H1 (cell line): ENCODE results near the gene PPP1R3F. TPM values are rescaled to one million over a fixed set of nuclear protein-coding genes. Genes with fewer than 3 reads are reported as not detected.

Experiments used
- BACH1 ChIP-seq: IDR thresholded peaks from 2 replicates; pipeline ENCODE4 v1.6.1; 2012; ENCODE audit warnings: low read length, improper control_type of control experiment
- FOSL1 ChIP-seq: IDR thresholded peaks from 2 replicates; pipeline ENCODE4 v1.6.1; 2011; ENCODE audit warnings: mild to moderate bottlenecking, low read depth, low read length, moderate library complexity; ENCODE audit not compliant: insufficient read depth
- SAP30 ChIP-seq: fragments of 300-600 bp; sonication (generic); IDR thresholded peaks from 2 replicates; pipeline ENCODE4 v1.7.1; 2012; ENCODE audit warnings: low read length, moderate library complexity, mild to moderate bottlenecking, inconsistent platforms; ENCODE audit not compliant: insufficient read depth, insufficient replicate concordance
- polyA plus RNA-seq, 7 experiments: library from polyadenylated mRNA; depleted of rRNA in 3 of 7; stranded (reverse) in 5 of 7; unstranded in 2 of 7; fragments of >200 nt in 5 of 7; fragments of 200-250 nt in 2 of 7; gene quantifications; 1 replicate in 5 of 7; 2 replicates in 1 of 7; 4 replicates in 1 of 7; pipeline versions ENCODE4 v1.2.1 to v1.2.3, GENCODE V29; 2011 to 2013; ENCODE audit warnings: missing spikeins in 2 of 7, mixed read lengths in 2 of 7
- total RNA-seq: library from RNA; stranded (reverse); fragmentation: NEBNext Ultra II Directional; extraction: Animal tissue kit (Norgen Biotek cat#: 25700); gene quantifications from 2 replicates; pipeline ENCODE4 v1.2.1, GENCODE V29; 2021

PPP1R3F gene
- total and polyA plus RNA-seq, 2 of the 8 experiments (the other 6 are each of a cell fraction or from before 2014, with no cell fraction given): 5.1 to 6.8 TPM

GRCh38 chrX:49226946-49227345, 42.6 kb upstream of the PPP1R3F start (continued):
- TF ChIP-seq SAP30: no peak
- TF ChIP-seq BACH1: no peak
- TF ChIP-seq FOSL1: no peak
